Fibroblast of lung (primary cell): ENCODE data around the gene ERCC2.

Experiments used
- CTCF ChIP-seq, 2 donors: IDR thresholded peaks in 1 of 2; conservative IDR thresholded peaks in 1 of 2; 1 replicate in 1 of 2; 2 replicates in 1 of 2; pipeline ENCODE4 v1.5.1; 2011 to 2012; ENCODE audit warnings: low read length in 2 of 2, control low read depth in 1 of 2, inconsistent platforms in 1 of 2, low read depth in 1 of 2, mild to moderate bottlenecking in 1 of 2
- EZH2 ChIP-seq: IDR thresholded peaks from 2 replicates; pipeline ENCODE4 v1.5.1; 2012; ENCODE audit warnings: low read length, control low read depth, mild to moderate bottlenecking; ENCODE audit errors: missing control alignments

DNA sequence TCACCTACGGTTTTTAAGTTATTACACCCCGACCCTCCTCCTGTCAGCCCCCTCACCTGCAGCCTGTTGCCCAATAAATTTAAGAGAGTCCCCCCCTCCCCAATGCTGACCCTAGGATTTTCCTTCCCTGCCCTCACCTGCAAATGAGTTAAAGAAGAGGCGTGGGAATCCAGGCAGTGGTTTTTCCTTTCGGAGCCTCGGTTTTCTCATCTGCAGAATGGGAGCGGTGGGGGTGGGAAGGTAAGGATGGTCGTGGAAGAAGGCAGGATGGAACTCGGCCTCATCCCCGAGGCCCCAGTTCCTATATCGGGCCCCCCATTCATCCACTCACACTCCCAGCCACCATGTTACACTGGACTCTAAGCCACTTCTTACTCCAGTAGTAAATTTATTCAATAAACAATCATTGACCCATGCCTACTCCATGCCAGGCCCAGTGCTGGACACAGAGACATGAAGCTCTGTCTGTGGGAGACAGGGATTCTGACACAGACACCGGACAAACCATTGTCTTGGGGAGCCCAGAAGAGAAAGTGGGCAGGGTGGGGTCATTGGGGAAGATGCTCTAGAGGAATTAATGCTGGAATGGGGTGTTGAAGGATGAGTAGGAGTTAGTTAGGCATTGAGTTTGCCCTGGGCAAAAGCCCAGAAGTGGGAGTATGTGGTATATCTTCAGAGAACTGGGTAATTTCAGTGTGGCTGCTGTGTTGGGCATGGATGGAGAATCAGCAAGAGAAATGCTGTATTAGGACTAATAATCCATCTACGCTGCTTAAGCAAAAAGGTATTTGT is 66.9 kb downstream of the ERCC2 start:
- TF ChIP-seq CTCF (conservative IDR thresholded peaks at IDR 0.05 in 1 of 2, IDR thresholded peaks at IDR 0.05 in 1 of 2; ENCODE audit: low read depth in 1 of 2, low read length in 2 of 2) (no peak), EZH2 (no peak)
